ENCODE measurements around the gene SEH1L.

Gene SEH1L

DNA sequence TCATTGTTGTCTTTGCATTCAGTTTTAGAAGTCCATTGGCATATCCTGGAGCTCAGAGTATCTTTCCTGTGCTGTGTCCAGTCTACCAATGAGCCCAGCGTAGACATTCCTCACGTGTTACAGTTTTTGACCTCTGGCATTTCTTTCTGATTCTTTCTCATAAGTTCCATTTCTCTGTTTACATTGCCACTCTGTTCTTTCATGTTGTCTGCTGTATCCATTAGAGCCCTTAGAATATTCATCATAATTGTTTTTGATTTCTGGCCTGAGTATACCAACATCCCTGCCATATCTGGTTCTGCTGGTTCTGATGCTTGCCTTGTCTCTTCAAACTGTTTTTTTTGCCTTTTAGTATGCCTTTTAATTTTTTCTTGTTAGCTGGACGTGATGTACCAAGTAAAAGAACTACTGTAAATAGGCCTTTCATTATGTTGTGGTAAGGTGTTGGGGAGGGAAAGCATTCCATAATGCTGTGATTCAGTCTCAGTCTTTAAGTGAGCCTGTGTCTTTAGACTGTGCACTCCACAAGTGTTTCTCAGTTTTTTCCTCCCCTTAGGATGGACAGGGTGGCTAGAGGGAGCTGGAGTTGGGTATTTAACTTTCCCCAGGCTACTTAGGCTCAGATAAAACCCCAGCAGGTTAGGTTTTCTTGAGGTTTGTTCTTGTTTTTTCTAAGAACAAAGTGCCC lies 78.9 kb downstream of the SEH1L start:
- no peak overlapping the region for H3K4me3 ChIP-seq (ENCODE audit: control insufficient read depth, low read depth, low read length)
- DNase-seq (ENCODE audit: low read depth): no peak
- TF ChIP-seq, protein P1, sequence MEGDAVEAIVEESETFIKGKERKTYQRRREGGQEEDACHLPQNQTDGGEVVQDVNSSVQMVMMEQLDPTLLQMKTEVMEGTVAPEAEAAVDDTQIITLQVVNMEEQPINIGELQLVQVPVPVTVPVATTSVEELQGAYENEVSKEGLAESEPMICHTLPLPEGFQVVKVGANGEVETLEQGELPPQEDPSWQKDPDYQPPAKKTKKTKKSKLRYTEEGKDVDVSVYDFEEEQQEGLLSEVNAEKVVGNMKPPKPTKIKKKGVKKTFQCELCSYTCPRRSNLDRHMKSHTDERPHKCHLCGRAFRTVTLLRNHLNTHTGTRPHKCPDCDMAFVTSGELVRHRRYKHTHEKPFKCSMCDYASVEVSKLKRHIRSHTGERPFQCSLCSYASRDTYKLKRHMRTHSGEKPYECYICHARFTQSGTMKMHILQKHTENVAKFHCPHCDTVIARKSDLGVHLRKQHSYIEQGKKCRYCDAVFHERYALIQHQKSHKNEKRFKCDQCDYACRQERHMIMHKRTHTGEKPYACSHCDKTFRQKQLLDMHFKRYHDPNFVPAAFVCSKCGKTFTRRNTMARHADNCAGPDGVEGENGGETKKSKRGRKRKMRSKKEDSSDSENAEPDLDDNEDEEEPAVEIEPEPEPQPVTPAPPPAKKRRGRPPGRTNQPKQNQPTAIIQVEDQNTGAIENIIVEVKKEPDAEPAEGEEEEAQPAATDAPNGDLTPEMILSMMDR (conservative IDR thresholded peaks at IDR 0.05; ENCODE audit: control insufficient read depth, insufficient read depth, low read depth, low read length): no peak

DNA sequence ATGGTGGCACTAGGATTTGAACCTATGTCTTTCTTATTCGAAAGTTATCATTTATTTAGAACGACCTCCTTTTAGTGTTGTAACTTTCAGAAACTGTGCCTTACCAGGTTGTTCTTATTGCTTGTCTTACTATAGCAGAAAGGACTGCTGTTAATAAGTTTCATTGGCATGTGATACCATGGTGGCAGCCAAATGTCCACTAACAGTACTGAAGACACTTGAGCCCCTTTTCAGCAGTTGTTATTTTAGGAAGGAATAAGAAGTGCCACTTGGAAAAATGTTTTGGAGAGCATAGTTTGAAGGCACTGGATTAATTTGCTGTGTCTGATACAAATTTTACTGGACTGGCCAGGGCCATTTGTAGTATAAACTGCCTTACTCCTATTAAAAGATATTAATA lies 81.1 kb downstream of the SEH1L start:
- H3K4me3 ChIP-seq (ENCODE audit: control insufficient read depth, low read depth, low read length): no peak overlapping the region
- TF ChIP-seq, protein P1 (conservative IDR thresholded peaks at IDR 0.05; ENCODE audit: control insufficient read depth, insufficient read depth, low read depth, low read length): no peak
- no peak for DNase-seq (ENCODE audit: low read depth)

DNA sequence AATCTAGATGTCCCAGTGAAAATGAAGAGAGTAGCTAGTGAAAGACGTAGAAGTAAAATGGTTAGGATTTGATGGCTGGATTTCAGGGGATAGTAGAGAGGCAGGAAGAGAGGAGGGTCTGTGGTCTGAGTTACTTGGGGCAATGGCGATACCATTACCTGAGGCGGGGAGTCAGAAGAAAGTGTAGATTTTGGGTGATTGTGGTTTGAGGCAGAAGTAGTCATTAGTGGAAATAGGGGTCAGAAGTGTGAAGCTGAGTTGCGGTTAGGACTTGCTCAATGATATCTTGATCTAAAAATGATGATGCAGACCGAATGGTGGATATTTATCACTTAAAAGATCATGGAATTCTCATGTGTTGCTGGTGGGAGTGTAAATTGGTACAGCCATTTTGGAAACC lies 84.4 kb downstream of the SEH1L start:
- no peak for DNase-seq (ENCODE audit: low read depth)
- no peak overlapping the region for H3K4me3 ChIP-seq (ENCODE audit: control insufficient read depth, low read depth, low read length)
- TF ChIP-seq, protein P1 (conservative IDR thresholded peaks at IDR 0.05; ENCODE audit: control insufficient read depth, insufficient read depth, low read depth, low read length): no peak

DNA sequence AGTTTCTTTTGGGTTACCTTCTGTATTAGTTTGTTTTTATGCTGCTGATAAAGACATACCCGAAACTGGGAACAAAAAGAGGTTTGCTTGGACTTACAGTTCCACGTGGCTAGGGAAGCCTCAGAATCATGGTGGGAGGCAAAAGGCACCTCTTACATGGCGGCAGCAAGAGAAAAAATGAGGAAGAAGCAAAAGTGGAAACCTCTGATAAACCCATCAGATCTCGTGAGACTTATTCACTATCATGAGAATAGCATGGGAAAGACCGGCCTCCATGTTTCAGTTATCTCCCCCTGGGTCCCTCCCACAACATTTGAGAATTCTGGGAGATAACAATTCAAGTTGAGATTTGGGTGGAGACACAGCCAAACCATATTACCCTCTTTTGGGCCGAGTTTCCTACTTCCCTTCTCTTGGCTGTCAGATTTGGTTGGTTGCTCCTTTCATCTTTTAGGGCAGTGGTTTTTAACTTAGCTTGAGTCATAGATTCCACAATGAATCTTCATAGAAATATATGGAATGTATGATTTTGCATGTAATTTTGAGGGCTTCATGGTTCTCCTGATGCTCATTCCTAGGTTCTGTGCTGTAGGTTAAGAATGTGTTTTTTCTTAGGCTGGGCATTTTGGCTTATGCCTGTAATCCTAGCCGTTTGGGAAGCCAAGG lies 87.6 kb downstream of the SEH1L start:
- TF ChIP-seq, protein P1 (conservative IDR thresholded peaks at IDR 0.05; ENCODE audit: control insufficient read depth, insufficient read depth, low read depth, low read length): no peak
- peak; percentile 16 for DNase-seq (ENCODE audit: low read depth)

DNA sequence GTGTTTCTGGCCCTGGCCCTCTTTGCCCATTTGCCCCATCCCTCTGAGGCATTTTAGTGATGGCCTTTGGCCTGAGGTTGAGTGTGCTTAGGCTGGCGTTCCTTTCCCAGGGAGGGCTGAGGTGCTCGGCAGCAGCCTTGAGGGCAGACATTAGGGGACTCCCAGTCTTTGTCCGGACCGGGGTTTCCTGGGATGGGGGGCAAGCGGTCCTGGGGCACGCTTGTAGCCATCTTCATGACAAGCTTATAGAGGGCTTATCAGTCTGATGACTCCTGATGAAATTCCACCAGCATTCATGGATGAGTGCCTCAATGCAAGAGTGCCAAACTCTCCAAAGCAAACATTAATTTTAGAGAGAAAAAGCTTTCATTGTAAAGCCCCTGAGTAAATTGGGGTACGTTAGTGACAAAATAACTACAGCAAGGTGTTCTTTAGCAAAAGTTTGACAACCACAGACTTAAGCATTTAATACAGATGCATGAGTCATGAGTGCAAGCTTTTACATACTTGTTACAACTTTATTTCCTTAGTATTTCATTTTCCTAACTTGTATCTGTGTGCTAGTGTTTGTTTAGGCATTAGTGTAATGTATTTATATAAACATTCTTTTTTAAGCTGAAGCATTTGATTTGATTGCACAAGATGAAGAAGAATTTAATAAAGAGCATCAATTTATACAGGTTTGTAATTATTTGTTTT lies 89.0 kb downstream of the SEH1L start:
- TF ChIP-seq, protein P1 (conservative IDR thresholded peaks at IDR 0.05; ENCODE audit: control insufficient read depth, insufficient read depth, low read depth, low read length): no peak
- no peak overlapping the region for H3K4me3 ChIP-seq (ENCODE audit: control insufficient read depth, low read depth, low read length)
- peak; percentile 13 for DNase-seq (ENCODE audit: low read depth)

More for the DNA sequence above, 87.6 kb downstream of the SEH1L start:
- H3K4me3 ChIP-seq (ENCODE audit: control insufficient read depth, low read depth, low read length): no peak overlapping the region
